HG03378 (cell line): ENCODE data around the gene ARHGAP25.
"Not testable (repeated sequence)": the region's sequence is repeated elsewhere in the genome, so short reads cannot be mapped to it uniquely, and the experiment has no call there.

Source experiments
- ATAC-seq: cut with Tn5 transposase; IDR thresholded peaks from one replicate; pipeline ENCODE4 v1.9.1; 2021; ENCODE audit warnings: mild to moderate bottlenecking, moderate library complexity; ENCODE audit not compliant: unreplicated experiment

Gene ARHGAP25

DNA sequence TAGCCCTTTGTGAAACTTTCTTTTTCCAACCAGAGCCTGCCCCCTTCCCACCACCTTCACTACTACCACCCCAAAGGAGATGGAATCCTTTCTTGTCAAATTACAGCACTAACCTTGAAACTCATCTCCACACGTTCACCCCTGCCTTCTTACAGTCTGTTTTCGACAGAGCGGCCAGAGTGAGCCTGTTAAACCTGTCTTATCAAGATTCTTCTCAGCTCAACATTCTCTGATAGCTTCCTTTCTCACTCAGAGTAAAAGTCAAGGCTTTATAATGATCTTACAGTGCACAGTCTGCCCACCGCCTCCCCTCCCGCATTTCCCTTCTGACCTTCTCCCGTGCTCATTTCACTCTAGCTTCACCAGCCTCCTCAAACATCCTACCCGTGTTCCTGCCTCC, 56.0 kb downstream of the ARHGAP25 start:
- ATAC-seq, result no peak

DNA sequence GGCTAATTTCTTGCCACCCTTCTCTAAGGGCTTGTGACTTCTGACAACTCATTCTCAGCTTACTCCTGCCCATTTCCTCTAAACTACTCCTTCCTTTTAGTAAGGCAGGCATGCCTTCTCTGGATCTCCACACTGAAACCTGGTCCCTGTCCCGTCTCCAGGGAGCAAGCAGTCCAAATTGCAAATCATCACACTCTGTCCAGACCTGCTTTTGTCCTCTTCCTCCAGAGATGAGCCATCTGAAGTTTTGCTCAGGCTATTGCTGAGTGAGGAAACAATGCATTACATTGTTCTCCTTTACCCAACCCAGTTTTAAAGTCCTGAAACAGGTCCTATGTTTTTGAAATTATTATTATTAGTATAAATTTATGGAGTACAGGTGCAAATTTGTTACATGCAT, 57.3 kb downstream of the ARHGAP25 start:
- ATAC-seq, result no peak

DNA sequence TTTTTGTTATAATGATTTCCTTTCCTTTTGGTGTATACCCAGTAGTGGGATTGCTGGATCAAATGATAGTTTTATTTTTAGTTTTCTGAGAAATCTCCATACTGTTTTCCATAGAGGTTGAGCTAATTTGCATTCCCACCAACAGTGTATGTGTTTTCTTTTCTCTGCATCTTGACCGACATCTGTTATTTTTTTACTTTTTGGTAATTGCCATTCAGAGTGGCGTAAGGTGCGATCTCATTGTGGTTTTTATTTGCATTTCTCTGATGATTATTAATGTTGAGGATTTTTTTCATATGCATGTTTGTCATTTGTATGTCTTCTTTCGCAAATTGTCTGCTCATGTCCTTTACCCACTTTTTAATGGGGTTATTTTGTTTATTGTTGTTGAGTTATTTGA, 58.1 kb downstream of the ARHGAP25 start:
- no peak for ATAC-seq

DNA sequence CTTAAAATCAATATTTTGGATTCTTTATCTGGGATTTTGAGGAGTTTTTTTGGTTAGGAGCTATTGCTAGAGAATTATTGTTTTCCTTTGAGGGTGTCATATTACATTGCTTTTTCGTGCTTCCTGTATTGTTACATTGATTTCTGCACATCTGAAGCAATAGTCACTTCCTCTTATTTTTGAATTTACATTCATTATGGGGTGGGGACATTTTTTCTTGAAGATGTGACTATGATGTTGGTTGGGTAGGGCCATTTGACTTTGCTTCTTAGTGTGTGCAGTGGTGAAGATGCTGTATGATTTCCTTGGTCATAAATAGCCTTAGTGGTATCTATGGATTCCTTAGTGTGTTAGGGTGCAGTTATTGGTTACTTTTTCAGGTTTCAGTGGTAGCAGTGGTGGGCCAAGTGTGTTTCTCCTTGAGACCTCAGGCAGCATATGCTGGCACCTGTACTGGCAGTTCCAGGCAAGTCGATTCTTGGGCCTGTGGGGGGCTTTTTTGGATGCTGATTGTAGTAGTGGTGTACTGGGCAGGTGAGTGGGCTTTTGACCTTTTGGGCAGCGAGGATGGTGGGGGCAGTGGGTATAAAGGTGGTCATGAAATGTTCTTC, 61.8 kb downstream of the ARHGAP25 start:
- no peak for ATAC-seq

DNA sequence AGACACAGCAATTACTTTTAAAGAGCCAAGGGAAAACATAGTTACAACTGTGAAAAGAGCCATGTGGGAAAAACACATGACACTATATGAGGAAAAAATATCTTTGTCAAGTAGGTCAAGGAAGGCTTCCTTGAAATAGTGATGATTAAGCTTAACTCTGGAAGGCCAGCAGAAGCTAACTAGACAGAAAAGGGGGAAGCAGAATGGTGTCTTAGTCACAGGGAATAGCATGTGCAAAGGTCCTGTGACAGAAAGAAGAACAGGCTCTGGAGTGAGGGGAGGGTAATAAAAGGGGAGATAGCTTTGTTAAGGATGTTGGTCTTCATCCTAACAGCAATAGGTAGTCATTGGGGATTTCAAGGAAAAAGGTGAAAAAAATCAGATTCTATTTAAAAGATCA, 64.0 kb downstream of the ARHGAP25 start:
- ATAC-seq, result no peak

DNA sequence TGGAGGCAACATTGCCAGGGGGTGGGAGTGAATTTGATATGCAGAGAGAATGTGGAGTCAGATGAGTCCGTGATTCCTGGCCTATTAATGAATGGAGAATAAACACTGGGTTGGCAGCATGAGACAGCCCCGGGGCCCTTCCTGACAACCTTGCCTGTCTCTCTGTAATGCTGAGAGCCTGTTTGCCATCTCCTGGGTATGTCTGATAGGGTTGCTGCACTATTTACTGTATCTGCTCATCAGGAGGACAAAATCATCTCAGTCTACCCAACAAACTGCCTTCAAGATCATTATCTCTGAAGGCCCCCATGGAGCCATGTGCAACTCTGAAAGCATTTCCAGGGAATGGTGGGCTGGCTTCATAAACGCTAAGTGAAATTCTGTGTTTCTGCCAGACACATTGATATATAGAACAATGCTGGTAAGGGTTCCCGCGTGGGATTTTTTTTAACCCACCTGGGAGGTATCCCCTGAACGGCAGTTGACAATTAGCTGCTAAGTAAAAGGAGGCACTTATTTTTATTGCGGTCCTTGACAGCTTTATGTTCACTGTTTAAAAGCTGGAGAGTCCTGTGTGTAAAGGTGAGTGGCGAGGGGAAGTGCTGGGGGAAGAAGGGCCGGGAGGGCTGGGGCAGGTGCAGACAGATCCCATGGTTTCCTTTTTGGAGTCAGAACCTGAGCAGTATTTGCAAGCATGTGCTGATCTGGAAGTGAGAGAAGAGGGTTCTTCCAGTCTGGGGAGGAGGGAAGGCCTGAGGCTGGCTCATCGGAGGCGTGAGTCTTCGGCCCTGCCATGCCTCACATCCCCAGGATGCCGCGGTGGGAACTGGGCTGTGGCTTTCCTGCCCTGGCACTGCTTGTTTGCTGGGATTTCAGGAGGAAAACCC, 64.8 kb downstream of the ARHGAP25 start:
- no peak for ATAC-seq

DNA sequence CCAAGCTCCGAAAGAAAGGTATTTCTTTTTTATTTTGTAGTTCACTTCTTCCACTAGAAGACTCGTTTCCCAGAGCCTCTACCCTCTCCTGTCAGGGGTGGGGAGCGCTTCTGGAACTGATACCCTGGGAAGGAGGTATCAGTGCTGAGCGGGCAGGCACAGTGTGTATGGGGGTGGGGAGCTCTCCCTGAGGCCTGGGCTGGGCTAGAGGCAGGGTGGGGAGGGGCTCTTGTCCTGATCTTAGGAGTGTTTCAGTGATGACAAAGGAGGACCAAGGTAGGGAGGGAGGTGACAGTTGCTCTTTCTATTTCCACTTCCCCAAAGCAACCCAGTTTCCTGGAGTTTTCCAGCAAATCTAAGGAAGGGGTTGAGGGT, 65.4 kb downstream of the ARHGAP25 start:
- no peak for ATAC-seq

DNA sequence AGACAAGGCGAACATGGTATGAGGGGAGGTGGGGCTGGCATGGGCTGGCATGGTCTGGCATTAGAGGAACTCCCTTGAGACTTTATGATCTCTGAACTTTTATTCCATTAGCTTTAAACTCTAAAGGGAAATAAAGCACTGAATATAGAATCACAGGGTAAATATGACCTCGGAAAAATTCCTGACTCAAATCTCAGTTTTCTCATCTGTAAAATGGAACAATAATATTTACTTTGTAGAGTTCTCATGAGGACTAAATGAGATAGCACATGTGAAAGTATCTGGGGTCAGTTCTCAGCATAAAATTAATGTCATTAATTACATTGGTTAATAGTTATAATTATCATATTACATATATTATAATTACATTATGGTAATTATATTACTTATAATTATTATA, 65.9 kb downstream of the ARHGAP25 start:
- ATAC-seq, result no peak

DNA sequence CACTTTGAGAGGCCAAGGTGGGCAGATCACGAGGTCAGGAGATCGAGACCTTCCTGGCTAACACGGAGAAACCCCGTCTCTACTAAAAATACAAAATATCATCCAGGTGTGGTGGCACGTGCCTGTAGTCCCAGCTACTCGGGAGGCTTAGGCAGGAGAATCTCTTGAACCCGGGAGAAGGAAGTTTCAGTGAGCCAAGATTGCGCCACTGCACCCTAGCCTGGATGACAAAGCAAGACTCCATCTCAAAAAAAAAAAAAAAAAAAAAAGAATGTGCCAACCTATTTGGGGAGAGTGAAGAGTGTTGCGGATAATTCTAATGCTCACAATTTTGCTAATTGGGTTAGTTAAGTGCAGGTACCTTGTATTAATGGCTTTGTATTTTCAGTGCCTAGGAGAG, 67.5 kb downstream of the ARHGAP25 start:
- not testable (repeated sequence) for ATAC-seq

DNA sequence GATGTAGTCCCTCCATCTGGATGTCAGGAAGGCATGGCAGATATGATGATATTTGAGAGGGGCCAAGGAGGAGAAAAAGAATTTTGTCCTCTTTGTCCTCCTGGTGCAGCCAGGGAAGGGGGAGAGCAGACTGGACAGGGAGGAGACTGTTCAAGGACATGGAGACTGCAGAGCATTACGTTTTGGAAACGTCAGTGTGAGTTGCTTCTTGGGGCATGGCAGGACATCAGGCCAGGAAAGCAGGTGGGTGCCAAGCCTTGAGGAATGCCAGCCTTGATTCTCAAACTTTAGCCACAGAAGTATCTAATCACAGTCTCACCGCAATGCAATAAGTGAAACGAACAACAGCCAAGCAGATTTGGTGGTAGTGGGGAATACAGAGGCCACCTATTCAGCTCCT, 70.4 kb downstream of the ARHGAP25 start:
- no peak for ATAC-seq

DNA sequence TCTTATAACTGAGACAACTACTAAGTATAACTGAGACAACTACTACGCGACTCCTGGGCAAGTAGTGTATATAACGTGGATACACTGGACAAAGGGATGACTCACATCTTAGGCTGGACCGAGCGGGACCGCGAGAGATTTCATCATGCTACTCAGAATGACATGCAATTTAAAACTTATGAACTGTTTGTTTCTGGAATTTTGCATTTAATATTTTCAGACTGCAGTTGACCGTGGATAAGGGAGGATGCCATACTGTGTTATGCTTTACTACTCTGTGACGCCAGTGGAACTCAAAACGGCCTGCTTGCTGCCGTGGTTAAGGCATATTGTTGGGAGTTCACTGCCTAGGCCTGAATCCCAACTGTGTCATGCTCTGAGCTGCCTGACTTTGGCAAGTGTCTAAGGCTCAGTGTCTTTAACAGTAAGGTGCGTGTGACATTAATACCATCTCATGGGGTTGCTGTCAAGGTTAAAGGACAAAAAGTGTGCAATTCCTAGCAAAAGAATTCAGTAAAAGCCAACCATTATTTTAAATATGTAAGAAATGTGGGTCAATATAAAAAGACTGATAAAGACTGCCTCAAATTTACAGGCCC, 72.0 kb downstream of the ARHGAP25 start:
- ATAC-seq, result no peak

DNA sequence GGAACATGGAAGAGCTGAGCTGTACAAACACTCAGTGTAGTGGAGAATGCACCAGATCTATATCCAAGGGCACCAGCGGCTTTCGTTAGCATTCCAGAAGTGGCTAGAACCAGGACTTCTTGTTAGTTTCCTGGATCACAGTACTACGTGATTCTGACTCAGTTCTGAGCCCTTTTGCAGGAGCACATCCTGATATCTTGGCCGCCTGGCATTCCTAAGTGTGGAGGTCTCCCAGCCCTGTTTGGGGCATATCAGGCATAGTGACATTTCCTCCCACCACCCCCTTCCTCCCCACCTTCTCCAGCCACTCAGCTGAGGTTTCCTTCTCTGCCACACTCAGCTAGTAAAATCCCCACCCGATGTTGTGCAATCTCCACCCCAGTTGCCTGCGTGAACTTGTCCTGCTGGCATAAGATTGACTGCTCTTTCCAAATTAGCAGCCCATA, 73.2 kb downstream of the ARHGAP25 start:
- no peak for ATAC-seq

DNA sequence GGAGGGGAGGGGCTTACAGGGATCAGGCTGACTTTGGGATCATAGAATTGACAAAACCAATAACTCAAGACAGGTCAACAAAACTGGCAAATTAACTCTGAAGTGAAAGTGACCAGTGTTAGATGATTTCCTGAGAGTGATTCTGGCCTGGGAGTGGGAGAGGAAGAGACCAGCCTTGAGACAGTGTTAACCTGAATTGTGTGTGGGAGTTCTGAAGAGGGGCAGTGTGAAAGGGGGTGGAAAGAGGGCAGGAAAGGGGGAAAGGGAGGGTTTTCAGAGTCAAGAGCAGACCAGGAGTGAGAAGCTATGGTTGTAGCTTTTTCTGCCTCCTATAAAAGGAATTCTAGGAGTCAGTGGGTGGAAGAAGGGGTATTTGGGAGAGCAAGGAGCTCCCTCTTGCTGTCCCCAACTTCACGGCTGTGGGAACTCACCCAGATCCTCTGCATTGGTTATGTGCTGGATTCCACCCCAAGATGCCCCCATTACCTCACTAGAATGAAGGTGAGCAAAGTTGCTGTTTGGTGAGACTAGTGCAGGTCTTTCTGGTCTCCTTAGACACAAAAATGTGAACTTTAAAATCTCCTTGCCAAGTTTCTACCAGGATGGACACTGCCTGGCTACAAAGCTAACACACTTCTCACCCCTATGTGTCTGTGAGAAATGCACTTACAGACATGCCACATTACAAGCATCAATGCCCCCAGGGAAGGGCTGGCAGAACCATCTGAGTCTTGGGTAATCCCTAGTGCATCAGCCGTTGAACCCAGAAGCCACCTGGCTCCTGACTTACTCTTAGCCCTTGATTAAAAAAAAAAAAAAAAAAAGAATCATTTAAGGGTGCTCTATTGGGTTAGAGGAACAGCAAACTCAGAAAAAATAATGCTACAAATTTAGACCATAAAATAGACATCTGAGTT, 75.0 kb downstream of the ARHGAP25 start:
- no peak for ATAC-seq

DNA sequence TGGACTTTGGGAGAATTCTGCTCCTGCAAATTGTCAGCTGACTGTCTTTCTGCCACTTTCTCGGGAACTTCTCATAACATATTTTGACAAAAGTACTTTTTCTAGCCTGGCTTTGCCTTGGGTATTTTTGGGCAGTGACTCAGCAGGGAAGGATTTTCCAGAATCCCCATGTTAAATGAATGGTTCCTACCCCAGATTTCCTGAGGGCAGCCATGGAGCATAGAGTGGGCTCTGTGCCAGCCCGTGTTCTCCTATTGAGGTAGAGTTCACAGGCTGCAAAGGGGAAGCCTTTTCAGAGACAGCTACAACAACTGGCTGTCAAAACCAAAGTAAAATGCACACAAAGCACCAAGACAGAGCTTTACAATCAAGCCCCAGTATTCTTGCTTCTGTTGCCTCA, 76.8 kb downstream of the ARHGAP25 start:
- no peak for ATAC-seq

DNA sequence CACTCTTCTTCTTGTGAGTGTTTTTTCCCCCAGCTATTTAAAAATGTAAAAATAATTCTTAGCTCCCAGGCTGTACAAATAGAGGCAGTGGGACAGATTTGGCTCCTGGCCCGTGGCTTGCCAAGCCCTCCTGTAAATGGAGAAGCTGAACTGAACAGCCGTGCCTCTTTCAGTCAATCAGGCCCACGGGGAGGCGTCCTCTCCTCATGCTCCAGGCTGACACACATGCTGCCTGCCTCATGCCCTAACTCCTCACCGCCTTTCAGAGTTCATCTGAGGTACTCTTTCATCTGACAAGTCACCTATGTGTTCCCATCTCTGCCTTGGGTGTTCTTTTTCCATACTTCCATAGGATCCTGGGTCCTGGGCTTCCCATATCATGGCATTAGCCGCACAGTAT, 77.6 kb downstream of the ARHGAP25 start:
- no peak for ATAC-seq

DNA sequence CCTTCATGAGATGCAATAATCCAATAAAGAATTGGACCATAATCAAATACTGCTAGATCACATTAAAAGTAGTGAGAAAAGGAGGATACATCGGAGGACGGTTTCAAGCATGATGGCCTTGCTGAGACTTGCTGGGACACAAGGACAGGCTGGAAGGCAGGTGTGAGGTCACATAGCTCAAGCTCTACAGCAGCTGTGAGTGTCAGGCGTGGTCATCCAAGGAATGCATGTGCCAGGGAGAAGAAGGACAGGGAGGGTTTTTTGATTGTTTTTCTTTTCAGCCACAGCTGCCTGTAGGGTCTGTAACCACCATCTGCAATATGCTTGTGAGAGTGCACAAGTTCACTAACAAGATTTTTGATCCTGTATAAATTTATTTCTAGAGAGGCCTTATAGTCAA, 79.0 kb downstream of the ARHGAP25 start:
- no peak for ATAC-seq

DNA sequence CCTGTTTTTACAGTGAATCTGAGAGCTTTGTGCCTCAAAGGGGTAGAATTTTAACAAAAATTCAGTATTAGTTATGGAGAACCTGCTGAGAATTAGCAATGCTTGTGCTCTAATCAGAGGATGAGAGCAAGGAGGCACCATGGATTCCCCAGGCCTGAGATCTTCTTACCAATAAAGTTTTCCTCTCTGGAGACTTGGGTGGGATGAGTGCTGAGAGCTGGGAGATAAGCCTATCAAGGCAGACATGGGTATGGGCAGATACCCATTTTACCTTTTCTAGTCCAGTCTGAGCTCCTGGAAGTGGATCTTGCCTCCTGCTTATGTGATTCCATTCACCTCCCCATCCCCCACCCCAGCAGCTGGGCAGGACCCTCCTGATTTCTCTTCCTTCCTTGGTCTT, 82.7 kb downstream of the ARHGAP25 start:
- no peak for ATAC-seq

DNA sequence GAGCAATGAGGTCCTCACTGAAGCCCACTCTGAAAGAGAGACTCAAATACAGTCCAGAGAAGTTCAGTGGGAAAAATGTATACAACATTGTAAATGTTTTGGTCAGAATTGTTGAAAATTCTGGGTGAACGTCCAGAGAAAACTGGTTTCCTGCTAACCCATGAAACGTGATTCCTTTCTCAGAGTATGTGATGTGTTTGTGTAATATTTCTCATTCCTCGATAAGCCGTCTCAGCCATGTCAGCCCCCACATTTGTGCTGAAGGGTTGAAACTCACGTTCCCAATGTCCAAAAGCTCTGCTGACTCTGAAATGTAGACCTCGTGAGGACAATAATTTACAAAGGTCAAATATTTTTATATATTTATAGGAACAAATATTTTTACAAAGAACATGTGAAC, 84.9 kb downstream of the ARHGAP25 start:
- no peak for ATAC-seq

DNA sequence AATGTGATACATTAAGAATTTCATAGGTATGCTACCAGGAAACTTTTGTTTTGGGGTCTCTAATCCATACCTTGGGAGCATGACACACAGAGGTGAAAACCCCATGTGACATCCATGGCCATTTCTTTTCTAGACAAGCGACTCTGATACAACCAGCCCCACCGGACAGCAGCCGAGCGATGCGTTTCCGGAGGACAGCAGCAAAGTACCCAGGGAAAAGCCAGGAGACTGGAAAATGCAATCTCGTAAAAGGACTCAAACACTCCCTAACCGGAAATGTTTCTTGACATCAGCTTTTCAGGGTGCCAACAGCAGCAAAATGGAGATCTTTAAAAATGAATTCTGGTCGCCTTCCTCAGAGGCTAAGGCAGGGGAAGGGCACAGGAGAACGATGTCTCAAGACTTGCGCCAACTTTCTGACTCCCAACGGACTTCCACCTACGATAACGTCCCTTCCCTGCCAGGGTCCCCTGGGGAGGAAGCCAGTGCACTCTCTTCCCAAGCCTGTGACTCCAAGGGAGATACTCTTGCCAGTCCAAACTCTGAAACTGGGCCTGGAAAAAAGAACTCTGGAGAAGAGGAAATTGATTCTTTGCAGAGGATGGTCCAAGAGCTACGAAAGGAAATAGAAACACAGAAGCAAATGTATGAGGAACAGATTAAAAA, 87.7 kb downstream of the ARHGAP25 start:
- ATAC-seq, result no peak

DNA sequence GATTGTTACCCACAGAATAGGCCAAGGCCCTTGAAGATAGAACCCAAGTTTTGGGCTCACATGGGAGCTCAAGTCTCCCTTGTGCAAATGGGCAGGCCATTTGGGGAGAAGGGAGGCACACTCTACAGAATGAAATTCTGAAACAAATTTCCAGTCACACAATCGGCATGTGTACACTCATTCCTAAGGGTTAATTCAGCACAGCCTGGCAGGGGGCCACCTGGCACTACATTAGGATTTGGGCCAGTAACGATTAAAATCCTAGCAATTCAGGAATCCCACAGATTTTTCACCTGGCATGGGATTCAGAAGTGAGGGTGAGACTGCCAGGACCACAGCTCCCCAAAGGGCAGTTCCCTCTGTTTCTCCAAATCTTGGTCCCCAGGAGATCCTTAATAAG, 90.2 kb downstream of the ARHGAP25 start:
- ATAC-seq, result no peak

DNA sequence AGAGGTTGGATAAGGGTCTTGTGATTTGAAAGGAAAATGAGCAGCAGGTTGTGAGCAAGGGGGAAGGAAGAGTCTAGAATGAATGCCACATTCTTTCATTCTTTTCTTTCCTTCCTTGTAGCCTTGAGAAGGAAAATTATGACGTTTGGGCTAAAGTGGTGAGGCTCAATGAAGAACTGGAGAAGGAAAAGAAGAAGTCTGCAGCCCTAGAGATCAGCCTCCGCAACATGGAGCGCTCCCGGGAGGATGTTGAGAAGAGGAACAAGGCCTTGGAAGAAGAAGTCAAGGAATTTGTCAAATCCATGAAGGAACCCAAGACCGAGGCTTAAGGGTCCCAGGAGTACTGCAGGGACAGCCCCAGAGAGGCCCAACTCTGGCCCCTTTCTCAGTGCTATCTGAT, 91.3 kb downstream of the ARHGAP25 start:
- no peak for ATAC-seq
